NB4 (cell line): ENCODE data around the gene IQCE.
"Not testable (repeated sequence)": the region's sequence is repeated elsewhere in the genome, so short reads cannot be mapped to it uniquely, and the experiment has no call there.

Experiments used
- CTCF ChIP-seq: IDR thresholded peaks from one replicate; pipeline ENCODE4 v1.5.1; 2012; ENCODE audit warnings: low read depth, low read length
- MYC ChIP-seq: IDR thresholded peaks from 2 replicates; pipeline ENCODE4 v1.6.1; 2011; ENCODE audit warnings: low read depth, low read length
- POLR2A ChIP-seq: IDR thresholded peaks from 2 replicates; pipeline ENCODE4 v1.6.1; 2011; ENCODE audit warnings: mild to moderate bottlenecking; ENCODE audit not compliant: insufficient read length; ENCODE audit errors: extremely low read depth

- not testable (repeated sequence) for TF ChIP-seq POLR2A, CTCF, MYC
These were observed 26.5 kb upstream of the IQCE start for GRCh38 chr7:2532199-2532772.
